Measurements from ENCODE around the gene DCN. TPM values are rescaled to one million over a fixed set of nuclear protein-coding genes. Genes with fewer than 3 reads are reported as not detected.

The DCN gene
- total and polyA plus RNA-seq, 2 experiments from 2014 or later = 441 to 483 TPM

DNA sequence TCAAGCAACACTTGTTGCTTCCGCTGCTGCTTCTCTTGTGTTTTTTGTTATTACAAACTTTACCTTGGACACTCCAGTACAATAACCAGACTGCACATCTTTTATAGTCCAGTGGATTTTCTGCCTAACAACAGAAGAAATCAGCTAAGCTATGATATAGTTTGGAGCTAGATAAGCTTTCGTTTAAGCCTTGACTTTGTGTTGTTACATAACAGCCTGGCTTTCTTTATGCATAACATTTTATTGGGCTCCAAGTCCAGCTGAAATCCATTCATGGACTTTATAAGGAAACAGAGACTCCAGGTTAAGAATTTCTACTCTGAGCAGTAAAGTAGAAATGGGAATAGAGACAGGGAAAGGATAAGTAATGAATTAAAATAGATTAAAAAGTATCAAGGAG is 3.5 kb upstream of the DCN start:
- no peak overlapping the region for H3K9ac ChIP-seq
- no peaks in the 10 kb centered on the region for H3K9me3 ChIP-seq (ENCODE audit: low read depth)
- H3K27me3 ChIP-seq (replicated peaks; ENCODE audit: insufficient read depth) = no peaks in the 10 kb centered on the region
- in situ Hi-C loops (cut with MboI) = loop anchor here (10.0 kb wide), 1 partner anchor 139 kb away; no protein-coding TSS in a partner anchor
- no peak for DNase-seq
- H3K79me2 ChIP-seq (ENCODE audit: insufficient read depth) = peaks cover 14% of the 10 kb centered on the region
- no peak overlapping the region for H3K4me3 ChIP-seq
- H3K4me2 ChIP-seq (ENCODE audit: unreplicated experiment) = no peak overlapping the region
- TF ChIP-seq EZH2 (IDR thresholded peaks at IDR 0.05; ENCODE audit: insufficient read depth, poor library complexity, severe bottlenecking) (no peak), EZH2phosphoT487 (IDR thresholded peaks at IDR 0.05; ENCODE audit: insufficient read depth, low read depth) (no peak)
- H3K4me1 ChIP-seq (ENCODE audit: insufficient read depth) = peaks cover 36% of the 10 kb centered on the region
- H3K36me3 ChIP-seq (ENCODE audit: low read depth) = no peaks in the 10 kb centered on the region
- H3K9me2 ChIP-seq (ENCODE audit: insufficient read depth) = no peaks in the 10 kb centered on the region
- no peaks in the 10 kb centered on the region for H4K20me1 ChIP-seq (ENCODE audit: insufficient read depth)
- H3K27ac ChIP-seq = no peak overlapping the region
- peaks cover 39% of the 10 kb centered on the region for H3F3A ChIP-seq (ENCODE audit: insufficient read depth)
- 78 to 85% methylated on average over 2 of the region's 2 CpGs for WGBS, 2 experiments (ENCODE audit: low coverage in 1 of 2, low lambda C conversion rate in 2 of 2, missing lambda C conversion rate in 2 of 2)
- H2AFZ ChIP-seq = no peak overlapping the region

DNA sequence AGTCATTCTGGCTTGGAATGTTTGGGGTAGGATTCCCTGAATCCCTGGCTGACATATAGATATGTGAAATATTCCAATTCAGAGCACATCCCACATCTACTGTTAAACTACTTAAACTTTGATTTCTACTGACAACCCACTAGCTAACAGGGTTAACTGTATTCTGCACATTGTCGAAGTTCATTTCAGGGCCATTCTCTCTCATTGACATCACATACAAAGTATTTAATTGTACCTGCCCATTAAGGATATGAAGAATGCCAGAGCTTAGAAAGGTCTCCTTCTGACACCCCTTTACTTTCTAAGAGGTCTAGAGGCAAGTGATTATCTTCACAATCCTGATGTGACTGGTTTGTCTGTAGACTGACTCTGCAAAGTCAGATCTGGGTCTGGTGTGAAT is 2.8 kb upstream of the DCN start:
- Histone ChIP-seq H3K9me2 (ENCODE audit: insufficient read depth) (no peaks in the 10 kb centered on the region), H3K4me3 (no peak overlapping the region), H2AFZ (no peak overlapping the region), H3F3A (ENCODE audit: insufficient read depth) (peaks cover 42% of the 10 kb centered on the region), H3K4me2 (ENCODE audit: unreplicated experiment) (no peak overlapping the region), H3K27ac (no peak overlapping the region), H4K20me1 (ENCODE audit: insufficient read depth) (no peaks in the 10 kb centered on the region), H3K4me1 (ENCODE audit: insufficient read depth) (peaks cover 35% of the 10 kb centered on the region), H3K36me3 (ENCODE audit: low read depth) (no peaks in the 10 kb centered on the region), H3K9ac (no peak overlapping the region), H3K79me2 (ENCODE audit: insufficient read depth) (peaks cover 18% of the 10 kb centered on the region), H3K9me3 (ENCODE audit: low read depth) (no peaks in the 10 kb centered on the region), H3K27me3 (replicated peaks; ENCODE audit: insufficient read depth) (no peaks in the 10 kb centered on the region)
- 63 to 68% methylated on average over 1 of the region's 1 CpG for WGBS, 2 experiments (ENCODE audit: low coverage in 1 of 2, low lambda C conversion rate in 2 of 2, missing lambda C conversion rate in 2 of 2)
- TF ChIP-seq EZH2phosphoT487 (IDR thresholded peaks at IDR 0.05; ENCODE audit: insufficient read depth, low read depth) (no peak), EZH2 (IDR thresholded peaks at IDR 0.05; ENCODE audit: insufficient read depth, poor library complexity, severe bottlenecking) (no peak)
- no peak for DNase-seq
- in situ Hi-C loops (cut with MboI) = loop anchor here (10.0 kb wide), 1 partner anchor 139 kb away; no protein-coding TSS in a partner anchor

DNA sequence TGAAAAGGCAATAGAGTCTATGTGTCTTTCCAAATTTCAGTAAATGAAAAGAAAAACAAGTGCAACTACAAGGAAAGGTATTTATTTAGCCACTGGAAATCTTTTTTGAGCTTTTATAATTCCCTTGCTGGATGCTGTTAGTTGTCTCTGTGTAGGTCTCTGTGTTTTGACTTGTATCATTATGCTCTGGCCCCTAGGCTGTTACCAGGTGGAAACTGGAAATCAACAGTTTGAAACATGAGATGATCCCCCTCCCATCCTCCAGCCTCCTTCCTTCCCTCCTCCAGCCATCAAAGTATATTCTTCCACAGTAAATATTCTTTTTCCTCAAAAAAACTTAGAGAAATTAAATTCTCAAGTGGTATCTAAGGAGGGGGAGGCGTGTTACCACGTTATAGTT is 934 bp upstream of the DCN start:
- in situ Hi-C loops (cut with MboI) = loop anchor here (10.0 kb wide), 1 partner anchor 141 kb away; no protein-coding TSS in a partner anchor
- 48 to 51% methylated on average over 2 of the region's 2 CpGs for WGBS, 2 experiments (ENCODE audit: low coverage in 1 of 2, low lambda C conversion rate in 2 of 2, missing lambda C conversion rate in 2 of 2)
- Histone ChIP-seq H3K4me3 (peak overlapping the region; percentile 81), H3K27ac (peak overlapping the region; percentile 63; the same call in 1 of the 2 replicates), H3K36me3 (ENCODE audit: low read depth) (no peaks in the 10 kb centered on the region), H3K9me3 (ENCODE audit: low read depth) (no peaks in the 10 kb centered on the region), H4K20me1 (ENCODE audit: insufficient read depth) (no peaks in the 10 kb centered on the region), H3K9ac (no peak overlapping the region; the same call in 1 of the 2 replicates), H3K27me3 (replicated peaks; ENCODE audit: insufficient read depth) (no peaks in the 10 kb centered on the region), H3F3A (ENCODE audit: insufficient read depth) (peaks cover 44% of the 10 kb centered on the region), H2AFZ (peak overlapping the region; percentile 64), H3K9me2 (ENCODE audit: insufficient read depth) (no peaks in the 10 kb centered on the region), H3K79me2 (ENCODE audit: insufficient read depth) (peaks cover 36% of the 10 kb centered on the region), H3K4me2 (ENCODE audit: unreplicated experiment) (peak overlapping the region; percentile 96), H3K4me1 (ENCODE audit: insufficient read depth) (peaks cover 33% of the 10 kb centered on the region)
- TF ChIP-seq EZH2phosphoT487 (IDR thresholded peaks at IDR 0.05; ENCODE audit: insufficient read depth, low read depth) (no peak), EZH2 (IDR thresholded peaks at IDR 0.05; ENCODE audit: insufficient read depth, poor library complexity, severe bottlenecking) (no peak)
- DNase-seq = no peak

DNA sequence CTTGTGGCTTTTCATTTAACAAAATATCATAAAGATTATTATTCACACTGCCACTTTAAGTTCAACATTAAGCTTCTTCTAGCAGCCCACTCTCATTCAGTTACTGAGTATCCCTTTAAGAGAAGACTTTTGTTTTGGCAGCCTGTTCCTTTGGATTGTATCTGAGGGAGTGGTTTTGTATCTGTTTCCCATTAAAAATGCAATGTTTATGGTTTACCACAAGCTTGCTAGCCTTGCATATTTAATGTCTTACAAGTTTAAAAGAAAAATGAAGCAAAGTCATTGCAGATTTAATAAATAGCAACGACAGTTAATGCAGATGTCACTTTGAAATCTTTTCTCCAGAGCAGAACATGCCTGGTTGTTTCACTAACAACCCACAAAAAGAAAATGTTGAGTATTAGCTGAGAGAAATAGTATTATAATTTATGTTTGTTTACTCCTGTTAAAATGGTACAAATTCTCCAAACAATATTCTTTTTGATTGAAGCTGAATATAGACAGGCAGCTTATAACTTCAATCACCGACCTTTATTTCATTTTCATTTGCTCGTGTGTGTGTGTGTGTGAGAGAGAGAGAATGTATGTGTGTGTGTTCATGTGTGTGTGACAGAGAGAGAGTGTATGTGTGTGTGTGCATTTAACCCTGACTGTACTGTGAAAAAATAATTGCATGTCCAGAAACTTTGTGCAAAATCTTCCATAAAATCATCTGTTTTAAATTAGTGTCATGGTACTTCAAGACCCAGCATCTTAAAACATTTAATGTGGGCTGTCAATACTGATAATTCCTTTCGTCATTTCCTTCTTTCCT is 1.8 kb downstream of the DCN start:
- in situ Hi-C loops (cut with MboI) = loop anchor here (10.0 kb wide), 1 partner anchor 144 kb away; no protein-coding TSS in a partner anchor

More for the DNA sequence above, 1.8 kb downstream of the DCN start:
- TF ChIP-seq EZH2phosphoT487 (IDR thresholded peaks at IDR 0.05; ENCODE audit: insufficient read depth, low read depth) = 0 out of 2 replicates have a peak, but pooled peaks have one; percentile 47
- no peak for TF ChIP-seq EZH2 (IDR thresholded peaks at IDR 0.05; ENCODE audit: insufficient read depth, poor library complexity, severe bottlenecking)
- no peaks in the 10 kb centered on the region for H3K36me3 ChIP-seq (ENCODE audit: low read depth)
- H3K27ac ChIP-seq = peak overlapping the region; percentile 63
- no peaks in the 10 kb centered on the region for H4K20me1 ChIP-seq (ENCODE audit: insufficient read depth)
- peak overlapping the region; percentile 96 for H3K4me2 ChIP-seq (ENCODE audit: unreplicated experiment)
- peak; percentile 91 for DNase-seq
- peaks cover 56% of the 10 kb centered on the region for H3K79me2 ChIP-seq (ENCODE audit: insufficient read depth)
- H3K9me3 ChIP-seq (ENCODE audit: low read depth) = no peaks in the 10 kb centered on the region
- peaks cover 52% of the 10 kb centered on the region for H3K4me1 ChIP-seq (ENCODE audit: insufficient read depth)
- H3K9me2 ChIP-seq (ENCODE audit: insufficient read depth) = no peaks in the 10 kb centered on the region
- H3K9ac ChIP-seq = peak overlapping the region; percentile 79
- H3K27me3 ChIP-seq (replicated peaks; ENCODE audit: insufficient read depth) = no peaks in the 10 kb centered on the region
- peak overlapping the region; percentile 77 for H2AFZ ChIP-seq
- 0 to 1% methylated on average over 4 of the region's 4 CpGs for WGBS, 2 experiments (ENCODE audit: low coverage in 1 of 2, low lambda C conversion rate in 2 of 2, missing lambda C conversion rate in 2 of 2)
- H3F3A ChIP-seq (ENCODE audit: insufficient read depth) = peaks cover 64% of the 10 kb centered on the region
- peak overlapping the region; percentile 81 for H3K4me3 ChIP-seq
